Transverse colon (tissue), 4 donors: ENCODE results near the gene HEBP1.

Source experiments
- EP300 ChIP-seq: sonication (generic); formaldehyde crosslinking; IDR thresholded peaks from one replicate; pipeline ENCODE4 v1.6.1; 2017; ENCODE audit warnings: antibody characterized with exemption, low read depth
- POLR2A ChIP-seq: fragments of 450-650 bp; IDR thresholded peaks from one replicate; pipeline ENCODE4 v1.6.1; 2016; ENCODE audit warnings: antibody characterized with exemption, mild to moderate bottlenecking, moderate library complexity
- POLR2AphosphoS5 ChIP-seq, 3 donors: sonication (generic); formaldehyde crosslinking; IDR thresholded peaks; one replicate each; pipeline ENCODE4 v1.6.1; 2016; ENCODE audit warnings: antibody characterized with exemption in 3 of 3
- TF ChIP-seq, protein P1 (sequence below), 5 experiments: fragments of 200-600 bp in 3 of 5; fragments of 450-650 bp in 2 of 5; sonication (generic) in 3 of 5; IDR thresholded peaks; 1 replicate in 2 of 5; 2 replicates in 3 of 5; pipeline ENCODE4 v1.5.1; 2016 to 2017; ENCODE audit warnings: antibody characterized with exemption in 5 of 5, inconsistent platforms in 3 of 5, mild to moderate bottlenecking in 2 of 5, moderate library complexity in 1 of 5

DNA sequence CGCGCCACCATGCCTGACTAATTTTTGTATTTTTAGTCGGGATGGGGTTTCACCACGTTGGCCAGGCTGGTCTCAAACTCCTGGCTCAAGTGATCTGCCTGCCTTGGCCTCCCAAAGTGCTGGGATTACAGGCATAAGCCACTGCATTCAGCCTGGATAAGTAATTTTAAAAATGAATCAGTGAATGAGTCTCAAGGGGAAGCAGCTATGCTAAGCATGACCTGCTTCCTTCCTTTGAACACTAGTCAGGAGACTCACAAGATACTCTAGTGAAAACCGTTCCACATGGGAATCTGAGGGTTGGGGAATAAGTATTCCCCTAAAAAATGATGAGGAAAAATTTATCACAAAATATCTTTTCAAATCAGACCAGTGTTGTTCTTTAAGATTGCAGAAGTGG is 33.4 kb upstream of the HEBP1 start:
- TF ChIP-seq, protein P1, sequence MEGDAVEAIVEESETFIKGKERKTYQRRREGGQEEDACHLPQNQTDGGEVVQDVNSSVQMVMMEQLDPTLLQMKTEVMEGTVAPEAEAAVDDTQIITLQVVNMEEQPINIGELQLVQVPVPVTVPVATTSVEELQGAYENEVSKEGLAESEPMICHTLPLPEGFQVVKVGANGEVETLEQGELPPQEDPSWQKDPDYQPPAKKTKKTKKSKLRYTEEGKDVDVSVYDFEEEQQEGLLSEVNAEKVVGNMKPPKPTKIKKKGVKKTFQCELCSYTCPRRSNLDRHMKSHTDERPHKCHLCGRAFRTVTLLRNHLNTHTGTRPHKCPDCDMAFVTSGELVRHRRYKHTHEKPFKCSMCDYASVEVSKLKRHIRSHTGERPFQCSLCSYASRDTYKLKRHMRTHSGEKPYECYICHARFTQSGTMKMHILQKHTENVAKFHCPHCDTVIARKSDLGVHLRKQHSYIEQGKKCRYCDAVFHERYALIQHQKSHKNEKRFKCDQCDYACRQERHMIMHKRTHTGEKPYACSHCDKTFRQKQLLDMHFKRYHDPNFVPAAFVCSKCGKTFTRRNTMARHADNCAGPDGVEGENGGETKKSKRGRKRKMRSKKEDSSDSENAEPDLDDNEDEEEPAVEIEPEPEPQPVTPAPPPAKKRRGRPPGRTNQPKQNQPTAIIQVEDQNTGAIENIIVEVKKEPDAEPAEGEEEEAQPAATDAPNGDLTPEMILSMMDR (IDR thresholded peaks at IDR 0.05) = no peak
- TF ChIP-seq POLR2A (no peak), EP300 (no peak), POLR2AphosphoS5 (IDR thresholded peaks at IDR 0.05) (no peak)
